DND-41 (cell line): Measurements from ENCODE around the gene KCNA10.

Source experiments
- ATAC-seq: fragments of 200-7000 bp; cut with Tn5 transposase; 3 replicates; pipeline ENCODE4 v1.9.1; 2021; ENCODE audit warnings: low read depth; ENCODE audit not compliant: insufficient read depth
- DNase-seq: peaks from one replicate; pipeline ENCODE4 v3.0.0-alpha.2; 2020
- H2AFZ ChIP-seq: 2 replicates; pipeline ENCODE4 v1.6.0; 2012; ENCODE audit warnings: low read depth, low read length
- H3K27ac ChIP-seq: 2 replicates; pipeline ENCODE4 v1.5.1; 2012; ENCODE audit warnings: low read length, inconsistent platforms
- H3K27me3 ChIP-seq: fragments of 200-600 bp; sonication (generic); 2 replicates; pipeline ENCODE4 v1.6.0; 2012; ENCODE audit warnings: low read length, mild to moderate bottlenecking, inconsistent platforms; ENCODE audit not compliant: insufficient read depth, poor library complexity
- H3K36me3 ChIP-seq: 2 replicates; pipeline ENCODE4 v1.5.1; 2012; ENCODE audit warnings: low read length, inconsistent platforms; ENCODE audit not compliant: insufficient read depth
- H3K4me1 ChIP-seq: 2 replicates; pipeline ENCODE4 v1.5.1; 2012; ENCODE audit warnings: mild to moderate bottlenecking, low read length; ENCODE audit not compliant: insufficient read depth
- H3K4me2 ChIP-seq: 2 replicates; pipeline ENCODE4 v1.6.0; 2012; ENCODE audit warnings: mild to moderate bottlenecking, moderate library complexity, low read length, inconsistent platforms; ENCODE audit not compliant: insufficient read depth
- H3K4me3 ChIP-seq, 2 experiments: fragments of 200-600 bp in 1 of 2; shearing (Covaris generic) in 1 of 2; 2 replicates each; pipeline ENCODE4 v1.5.1; 2012 to 2016; ENCODE audit warnings: inconsistent platforms in 2 of 2, low read length in 2 of 2, mild to moderate bottlenecking in 2 of 2, low read depth in 1 of 2, moderate library complexity in 1 of 2
- H3K79me2 ChIP-seq: 2 replicates; pipeline ENCODE4 v1.6.0; 2012; ENCODE audit warnings: low read length, inconsistent platforms; ENCODE audit not compliant: insufficient read depth
- H3K9ac ChIP-seq: 2 replicates; pipeline ENCODE4 v1.6.0; 2012; ENCODE audit warnings: low read depth, mild to moderate bottlenecking, inconsistent platforms, low read length, moderate library complexity
- H3K9me3 ChIP-seq: 2 replicates; pipeline ENCODE4 v1.5.1; 2012; ENCODE audit warnings: low read length, moderate library complexity, mild to moderate bottlenecking, inconsistent platforms; ENCODE audit not compliant: insufficient read depth, severe bottlenecking
- H4K20me1 ChIP-seq: 2 replicates; pipeline ENCODE4 v1.6.0; 2012; ENCODE audit warnings: low read length; ENCODE audit not compliant: insufficient read depth
- CTCF ChIP-seq: IDR thresholded peaks from 2 replicates; pipeline ENCODE4 v1.5.1; 2012; ENCODE audit warnings: borderline replicate concordance, low read length, moderate library complexity, mild to moderate bottlenecking; ENCODE audit not compliant: poor library complexity, severe bottlenecking; ENCODE audit errors: extremely low read depth
- EZH2 ChIP-seq: IDR thresholded peaks from 3 replicates; pipeline ENCODE4 v1.6.1; 2012; ENCODE audit warnings: borderline replicate concordance, low read depth, mild to moderate bottlenecking, moderate library complexity, low read length, inconsistent platforms; ENCODE audit not compliant: severe bottlenecking

Gene KCNA10

DNA sequence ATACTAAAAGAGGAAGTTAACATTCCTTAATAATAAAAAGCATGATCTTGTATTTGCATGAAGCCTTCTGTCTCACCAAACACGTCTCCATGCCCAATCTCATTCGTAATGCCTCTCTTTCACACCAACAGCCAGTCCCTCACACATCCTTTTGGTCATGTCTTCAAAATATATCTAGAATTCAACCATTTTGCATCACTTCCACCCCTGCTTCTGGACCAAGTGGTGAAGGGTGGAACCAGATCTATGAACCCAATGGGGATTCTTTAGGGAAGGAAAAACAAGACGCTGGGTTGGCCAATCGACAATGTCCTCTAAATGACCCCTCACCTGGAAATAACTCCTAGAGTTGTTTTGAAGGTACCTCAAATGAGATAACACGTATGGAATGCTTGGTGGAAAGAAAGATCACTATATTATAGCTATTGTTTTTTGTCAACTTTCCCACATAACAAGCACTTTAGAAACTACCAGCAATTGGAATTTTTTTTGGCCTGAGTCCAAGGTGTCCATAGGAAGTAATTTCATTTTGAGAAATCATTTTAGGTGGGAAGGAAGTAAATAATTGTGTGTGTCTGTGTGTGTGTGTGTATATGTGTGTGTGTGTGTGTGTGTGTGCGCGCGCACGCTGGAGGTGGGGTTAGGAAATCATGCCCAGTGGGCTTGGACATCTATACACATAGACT is at the start of gene KCNA10:
KCNA10 (minus strand) TSS at position 51 of the 686 bp plus-strand sequence. CDS start 388 bp downstream, outside the sequence.
- Histone ChIP-seq H4K20me1 (0 out of 2 replicates have a peak, but pooled peaks cover 4% of the 10 kb centered on the region), H3K79me2 (no peaks in the 10 kb centered on the region), H3K4me2 (no peak within 1 kb of the TSS), H3K4me3 (no peak within 1 kb of the TSS), H3K9me3 (no peaks in the 10 kb centered on the region), H3K9ac (no peak within 1 kb of the TSS), H3K27ac (no peak within 1 kb of the TSS), H3K4me1 (0 out of 2 replicates have a peak, but pooled peaks cover 1% of the 10 kb centered on the region), H3K36me3 (no peaks in the 10 kb centered on the region), H2AFZ (no peak within 1 kb of the TSS), H3K27me3 (peaks cover 4% of the 10 kb centered on the region)
- DNase-seq: no peak
- TF ChIP-seq EZH2 (no peak), CTCF (no peak)
- no peak for ATAC-seq

- H3K27me3 ChIP-seq: peaks cover 25% of the 10 kb centered on the region
These were observed 47.9 kb upstream of the KCNA10 start for GRCh38 chr1:110566836-110567235.

GRCh38 chr1:110565565-110565964 is 46.6 kb upstream of the KCNA10 start:
- peaks cover 25% of the 10 kb centered on the region for H3K27me3 ChIP-seq
- no peak for DNase-seq

More at GRCh38 chr1:110566836-110567235, 47.9 kb upstream of the KCNA10 start:
- H3K4me3 ChIP-seq: no peak overlapping the region
- no peak overlapping the region for H3K9ac ChIP-seq
- no peaks in the 10 kb centered on the region for H3K9me3 ChIP-seq
- TF ChIP-seq CTCF: no peak
- no peak for TF ChIP-seq EZH2
- DNase-seq (no peak), ATAC-seq (no peak)
- H2AFZ ChIP-seq: no peak overlapping the region
- no peak overlapping the region for H3K4me2 ChIP-seq
- H3K4me1 ChIP-seq: no peaks in the 10 kb centered on the region
- no peak overlapping the region for H3K27ac ChIP-seq
- 0 out of 2 replicates have a peak, but pooled peaks cover 5% of the 10 kb centered on the region for H4K20me1 ChIP-seq
- no peaks in the 10 kb centered on the region for H3K36me3 ChIP-seq
- no peaks in the 10 kb centered on the region for H3K79me2 ChIP-seq

More at GRCh38 chr1:110565565-110565964, 46.6 kb upstream of the KCNA10 start:
- Histone ChIP-seq H3K9ac (no peak overlapping the region), H3K4me3 (no peak overlapping the region), H3K36me3 (no peaks in the 10 kb centered on the region), H4K20me1 (0 out of 2 replicates have a peak, but pooled peaks cover 5% of the 10 kb centered on the region), H3K9me3 (no peaks in the 10 kb centered on the region), H3K4me2 (no peak overlapping the region), H2AFZ (no peak overlapping the region), H3K4me1 (no peaks in the 10 kb centered on the region), H3K27ac (no peak overlapping the region), H3K79me2 (no peaks in the 10 kb centered on the region)
- ATAC-seq: no peak
- no peak for TF ChIP-seq CTCF
- TF ChIP-seq EZH2: no peak
